ENCODE results near the gene C17orf107. TPM values are rescaled to one million over a fixed set of nuclear protein-coding genes. Genes with fewer than 3 reads are reported as not detected.

Gene C17orf107
- polyA plus RNA-seq, 1 of the 3 experiments (the other 2 are of a cell fraction) = 0.44 TPM

- Histone ChIP-seq H3K9ac (no peak overlapping the region), H3K36me3 (replicated peaks in 1 of 2; ENCODE audit: control insufficient read depth in 1 of 2, insufficient read depth in 2 of 2, low read length in 1 of 2) (peaks cover 0 to 48% of the 10 kb centered on the region in 2 experiments), H3K27ac (ENCODE audit: low read depth in 2 of 2, low read length in 1 of 2) (no peak overlapping the region), H3K79me2 (ENCODE audit: insufficient read depth) (no peaks in the 10 kb centered on the region), H4K20me1 (ENCODE audit: insufficient read depth) (no peaks in the 10 kb centered on the region), H3K9me3 (no peaks in the 10 kb centered on the region), H3K4me2 (no peak overlapping the region), H3K27me3 (ENCODE audit: insufficient read depth) (no peaks in the 10 kb centered on the region), H3K9me2 (no peaks in the 10 kb centered on the region), H3F3A (replicated peaks; ENCODE audit: insufficient read depth) (no peaks in the 10 kb centered on the region), H3K4me3 (ENCODE audit: low read depth in 2 of 2, low read length in 1 of 2) (no peak overlapping the region), H3K4me1 (ENCODE audit: control insufficient read depth in 1 of 2, insufficient read depth in 2 of 2, low read depth in 1 of 2, low read length in 1 of 2) (no peaks in the 10 kb centered on the region), H2AFZ (ENCODE audit: low read depth) (no peak overlapping the region)
- TF ChIP-seq SIN3A (IDR thresholded peaks at IDR 0.05; ENCODE audit: borderline replicate concordance, low read depth, low read length) (no peak), RXRA (IDR thresholded peaks at IDR 0.05; ENCODE audit: borderline replicate concordance, low read depth) (no peak)
- 91% methylated on average over 10 of the region's 10 CpGs for WGBS (ENCODE audit: low lambda C conversion rate)
- CTCF ChIA-PET = interaction anchor here (1.0 to 1.9 kb wide), 2 partner anchors 11 to 20 kb away, joined by 4 to 8 read pairs; no protein-coding TSS in a partner anchor
- DNase-seq = no peak
- POLR2A ChIA-PET = no interaction called here
These were observed 2.1 kb upstream of the C17orf107 start for GRCh38 chr17:4897198-4897687.

GRCh38 chr17:4897785-4898184 lies 1.6 kb upstream of the C17orf107 start:
- H3K27me3 ChIP-seq (ENCODE audit: insufficient read depth) = no peaks in the 10 kb centered on the region
- H3K27ac ChIP-seq (ENCODE audit: low read depth in 2 of 2, low read length in 1 of 2) = no peak overlapping the region
- H3K4me1 ChIP-seq (ENCODE audit: control insufficient read depth in 1 of 2, insufficient read depth in 2 of 2, low read depth in 1 of 2, low read length in 1 of 2) = peaks cover 0 to 3% of the 10 kb centered on the region in 2 experiments; a peak in 1 of 4 replicates
- no peak for DNase-seq
- H3F3A ChIP-seq (replicated peaks; ENCODE audit: insufficient read depth) = no peaks in the 10 kb centered on the region
- WGBS (ENCODE audit: low lambda C conversion rate) = 87% methylated on average over 5 of the region's 5 CpGs
- H3K9ac ChIP-seq = no peak overlapping the region
- H3K4me2 ChIP-seq = no peak overlapping the region
- H3K36me3 ChIP-seq (replicated peaks in 1 of 2; ENCODE audit: control insufficient read depth in 1 of 2, insufficient read depth in 2 of 2, low read length in 1 of 2) = peaks cover 0 to 44% of the 10 kb centered on the region in 2 experiments
- H3K4me3 ChIP-seq (ENCODE audit: low read depth in 2 of 2, low read length in 1 of 2) = no peak overlapping the region
- no peaks in the 10 kb centered on the region for H3K79me2 ChIP-seq (ENCODE audit: insufficient read depth)
- ChIA-PET POLR2A (no interaction called here), CTCF (interaction anchor here (2.8 kb wide), 1 partner anchor 11 kb away, joined by 15 read pairs; no protein-coding TSS in a partner anchor)
- TF ChIP-seq ZBTB33 (IDR thresholded peaks at IDR 0.05; ENCODE audit: borderline replicate concordance, low read depth) (no peak), RXRA (IDR thresholded peaks at IDR 0.05; ENCODE audit: borderline replicate concordance, low read depth) (no peak), CHD2 (IDR thresholded peaks at IDR 0.05; ENCODE audit: low read length, partially characterized antibody) (no peak), JUND (IDR thresholded peaks at IDR 0.05) (no peak), TAF1 (IDR thresholded peaks at IDR 0.05; ENCODE audit: borderline replicate concordance, low read depth, low read length) (no peak), TEAD4 (IDR thresholded peaks at IDR 0.05; ENCODE audit: borderline replicate concordance, insufficient read depth) (no peak), RCOR1 (IDR thresholded peaks at IDR 0.05; ENCODE audit: low read length) (no peak), GABPA (IDR thresholded peaks at IDR 0.05; ENCODE audit: low read depth) (no peak), POLR2AphosphoS5 (IDR thresholded peaks at IDR 0.05; ENCODE audit: low read depth, low read length) (no peak), MAX (IDR thresholded peaks at IDR 0.05; ENCODE audit: low read depth) (no peak)
- H3K9me3 ChIP-seq = no peaks in the 10 kb centered on the region
- H4K20me1 ChIP-seq (ENCODE audit: insufficient read depth) = no peaks in the 10 kb centered on the region
- no peak overlapping the region for H2AFZ ChIP-seq (ENCODE audit: low read depth)
- H3K9me2 ChIP-seq = no peaks in the 10 kb centered on the region
